Measurements from ENCODE around the gene BLZF1.
"Not testable (repeated sequence)": the region's sequence is repeated elsewhere in the genome, so short reads cannot be mapped to it uniquely, and the experiment has no call there.

The BLZF1 gene, protein sequence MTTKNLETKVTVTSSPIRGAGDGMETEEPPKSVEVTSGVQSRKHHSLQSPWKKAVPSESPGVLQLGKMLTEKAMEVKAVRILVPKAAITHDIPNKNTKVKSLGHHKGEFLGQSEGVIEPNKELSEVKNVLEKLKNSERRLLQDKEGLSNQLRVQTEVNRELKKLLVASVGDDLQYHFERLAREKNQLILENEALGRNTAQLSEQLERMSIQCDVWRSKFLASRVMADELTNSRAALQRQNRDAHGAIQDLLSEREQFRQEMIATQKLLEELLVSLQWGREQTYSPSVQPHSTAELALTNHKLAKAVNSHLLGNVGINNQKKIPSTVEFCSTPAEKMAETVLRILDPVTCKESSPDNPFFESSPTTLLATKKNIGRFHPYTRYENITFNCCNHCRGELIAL

DNA sequence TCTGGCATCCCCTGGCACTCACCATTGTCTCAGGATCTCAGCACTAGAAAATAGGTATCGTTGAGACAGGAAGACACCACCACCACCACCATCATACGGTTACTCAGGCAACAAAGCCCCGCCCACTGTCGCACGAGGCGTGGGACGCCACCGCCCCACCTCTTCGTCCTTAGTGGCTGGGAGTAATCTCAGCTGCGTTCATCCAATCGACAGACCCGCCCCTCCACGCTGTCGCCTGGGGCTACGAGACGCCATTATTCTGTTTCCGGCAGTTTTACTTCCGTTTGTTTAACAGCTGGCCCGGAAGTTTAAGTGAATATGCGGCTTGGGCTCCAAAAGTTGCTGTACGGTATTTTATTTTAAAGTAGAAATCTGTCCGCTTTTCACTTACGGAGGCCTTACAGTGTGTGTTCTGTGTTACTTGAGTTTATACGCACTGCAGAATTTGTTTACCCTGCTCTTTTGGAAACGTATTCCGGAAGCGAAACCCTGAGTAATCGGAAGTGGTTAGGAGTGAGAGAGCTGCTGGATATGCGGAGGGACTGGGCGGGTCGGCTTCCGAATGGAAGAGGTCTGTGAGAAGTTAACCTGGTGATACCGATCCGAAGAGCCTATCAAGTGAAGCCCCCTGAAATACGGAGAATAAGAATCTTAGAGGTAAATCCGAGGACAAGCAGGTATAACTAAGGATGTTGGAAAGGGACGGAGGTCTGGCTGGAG, at the start of gene BLZF1, which contains the start of gene NME7:
BLZF1 (plus strand) TSS at position 510 of the 720 bp plus-strand sequence. CDS start 1,328 bp downstream, outside the sequence.
NME7 (minus strand) TSS at position 112 of the 720 bp plus-strand sequence; CDS start at position 25, 87 bp downstream.
- DNase-seq (ENCODE audit: low spot score), result peak; percentile 99

DNA sequence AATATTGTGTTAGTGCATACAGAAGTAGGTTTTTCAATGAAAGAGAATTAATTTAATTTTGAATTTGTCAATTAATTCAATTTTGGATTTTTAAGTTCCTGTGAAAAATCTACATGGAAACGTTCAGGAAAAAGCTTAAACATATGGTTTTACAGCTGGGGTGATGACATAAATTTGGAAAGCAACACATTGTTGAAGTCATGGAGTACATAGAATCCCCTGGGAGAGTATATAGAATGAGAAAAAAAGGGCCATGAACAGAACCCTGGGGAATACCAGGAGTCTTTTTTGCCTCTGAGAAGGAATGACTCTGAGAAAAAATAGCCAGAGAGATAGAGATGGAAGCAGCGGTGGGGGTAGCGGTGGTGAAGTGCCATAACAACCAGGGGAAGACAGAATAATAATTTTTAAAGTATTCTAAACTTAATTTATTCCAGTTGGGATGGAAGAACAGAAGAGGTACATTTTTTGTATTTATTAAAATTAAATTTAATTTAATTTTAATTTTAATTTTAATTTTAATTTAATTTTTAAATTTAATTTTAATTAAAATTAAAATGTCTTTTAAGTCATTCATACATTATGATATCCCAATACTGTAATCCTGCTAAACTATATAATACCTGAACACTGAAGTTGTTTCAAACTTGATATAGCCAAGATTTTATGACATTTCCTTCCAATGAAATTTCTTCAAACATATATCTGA, 49.3 kb upstream of the BLZF1 start:
- no peak for DNase-seq (ENCODE audit: low spot score)

DNA sequence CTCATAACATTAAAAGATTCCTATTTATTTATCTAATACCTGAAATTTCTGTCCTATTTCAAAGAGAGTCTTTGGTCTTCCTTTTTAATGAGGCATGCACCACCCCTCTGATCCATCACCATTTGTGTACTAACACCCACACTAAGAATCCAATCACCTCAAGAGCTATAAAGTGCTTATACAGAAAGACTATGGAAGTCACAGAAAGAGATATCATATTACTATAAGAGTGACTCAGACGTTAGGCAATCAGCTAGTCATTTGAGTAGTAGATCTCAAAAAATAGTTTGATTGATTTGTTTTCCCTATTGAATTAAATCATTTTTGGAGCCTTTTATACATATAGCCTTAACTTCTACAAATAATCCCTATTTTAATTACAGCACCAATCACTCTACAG, 46.5 kb upstream of the BLZF1 start:
- no peak for DNase-seq (ENCODE audit: low spot score)

DNA sequence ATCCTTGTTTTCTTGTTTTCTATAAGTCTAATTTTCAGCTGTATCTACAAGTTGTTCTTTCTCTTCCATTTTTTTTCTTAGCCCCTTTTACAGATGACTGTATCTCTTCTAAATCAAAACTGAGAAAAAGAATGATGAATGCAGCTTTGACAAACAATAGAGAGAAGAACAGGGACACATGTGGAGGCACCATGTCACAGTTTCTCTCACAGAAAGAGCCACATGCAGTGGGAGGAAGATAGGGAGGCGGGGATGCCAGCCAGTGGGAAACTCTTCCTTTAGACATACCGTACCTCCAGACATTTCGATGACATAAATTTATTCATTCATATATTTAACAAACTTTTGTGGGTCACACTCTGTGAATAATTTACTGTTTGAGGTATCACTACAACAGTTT, 45.9 kb upstream of the BLZF1 start:
- no peak for DNase-seq (ENCODE audit: low spot score)

DNA sequence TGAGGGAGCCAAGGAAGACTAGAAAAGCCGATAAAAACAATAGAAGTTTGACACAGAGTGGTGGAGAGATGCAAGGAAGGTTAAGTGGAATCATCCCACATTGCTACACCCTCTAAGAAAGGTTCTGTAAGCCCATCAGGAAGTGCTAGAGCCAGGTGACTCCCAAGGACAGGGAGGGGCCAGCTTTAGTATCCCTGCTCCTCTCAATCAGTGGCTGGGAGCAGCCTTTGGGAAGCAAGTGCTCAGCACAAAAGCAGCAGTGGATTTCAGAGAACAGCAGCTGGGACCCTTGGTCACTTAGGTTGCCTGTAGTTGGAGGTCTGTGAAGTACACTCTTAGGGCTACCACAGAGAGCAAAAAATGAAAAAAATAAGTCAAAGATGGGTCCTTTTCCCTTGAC, 42.9 kb upstream of the BLZF1 start:
- no peak for DNase-seq (ENCODE audit: low spot score)

DNA sequence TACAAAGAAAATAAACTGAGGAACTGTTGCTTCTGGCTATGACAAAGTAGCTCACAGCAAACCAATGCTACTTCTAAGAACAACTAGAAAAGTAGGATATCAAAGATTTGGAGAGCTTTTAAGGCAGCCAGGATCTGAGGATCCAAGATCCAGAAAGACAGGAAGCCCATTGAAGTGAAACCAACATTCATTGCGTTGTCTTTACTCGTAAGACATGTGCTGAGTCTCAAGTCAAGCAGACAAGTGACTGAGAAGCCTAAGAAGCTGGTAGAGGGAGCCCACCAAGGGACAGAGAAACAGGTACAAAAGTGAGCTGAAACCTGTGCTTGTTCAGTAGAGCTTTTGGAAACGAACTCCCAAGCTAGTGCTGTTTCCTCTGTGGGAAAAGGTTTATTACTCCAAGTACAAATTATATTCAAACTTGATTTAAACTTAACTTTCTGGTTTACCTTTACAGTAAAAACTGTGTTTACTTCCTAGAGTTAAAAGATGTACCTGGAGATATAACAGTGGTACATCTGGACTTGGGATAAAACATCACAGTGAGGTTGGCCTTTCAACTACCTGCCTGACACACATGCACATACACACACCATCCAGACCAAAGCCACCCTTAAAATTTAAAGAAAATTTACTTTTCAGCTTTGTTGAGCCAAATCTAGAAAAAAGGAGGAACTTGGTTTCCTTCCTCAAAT, 41.6 kb upstream of the BLZF1 start:
- no peak for DNase-seq (ENCODE audit: low spot score)

DNA sequence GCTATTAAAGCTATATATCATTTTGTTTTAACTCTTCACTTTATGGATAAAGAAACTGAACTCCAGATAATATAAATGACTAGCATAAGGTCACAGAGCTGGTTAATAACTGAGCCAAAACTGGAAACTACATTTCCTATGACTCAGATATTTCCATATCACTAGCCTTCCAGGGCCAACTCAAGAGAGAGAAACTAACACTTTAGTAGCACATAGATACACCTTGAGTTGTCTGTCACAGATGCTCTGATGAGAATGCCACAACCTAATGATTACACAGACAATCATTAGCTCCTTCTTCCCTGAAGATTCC, 41.1 kb upstream of the BLZF1 start:
- DNase-seq (ENCODE audit: low spot score), result no peak

DNA sequence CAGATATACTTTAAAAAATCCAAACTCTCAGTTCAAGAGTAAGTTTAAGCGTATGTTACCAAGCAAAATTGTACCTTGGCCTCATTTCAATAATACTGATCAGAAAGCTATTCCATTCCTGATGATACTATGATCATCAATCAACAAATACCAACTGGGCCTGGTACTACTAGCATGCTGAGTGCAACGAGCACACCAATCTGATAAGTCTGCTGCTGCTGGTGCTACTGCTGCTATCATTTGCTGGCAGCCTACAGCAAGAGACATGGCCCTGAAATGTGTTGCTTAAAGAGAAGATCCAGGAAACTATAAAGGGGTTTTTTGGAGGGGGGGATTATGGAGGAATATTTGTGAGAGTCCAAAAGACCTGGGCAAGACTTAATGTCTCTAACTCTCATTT, 40.1 kb upstream of the BLZF1 start:
- no peak for DNase-seq (ENCODE audit: low spot score)

DNA sequence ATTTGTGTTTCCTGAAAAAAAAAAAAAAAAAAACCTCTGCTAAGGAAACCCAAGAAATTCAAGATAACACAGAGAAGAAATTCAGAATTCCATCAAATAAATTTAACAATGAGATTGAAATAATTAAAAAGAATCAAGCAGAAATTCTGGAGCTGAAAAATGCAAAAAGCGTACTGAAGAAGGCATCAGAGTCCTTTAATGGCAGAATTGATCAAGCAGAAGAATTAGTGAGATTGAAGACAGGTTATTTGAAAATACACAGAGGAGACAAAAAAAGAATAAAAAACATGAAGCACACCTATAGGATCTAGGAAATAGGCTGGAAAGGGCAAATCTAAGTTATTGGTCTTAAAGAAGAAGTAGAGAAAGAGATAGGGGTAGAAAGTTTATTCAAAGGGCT, 38.6 kb upstream of the BLZF1 start:
- DNase-seq (ENCODE audit: low spot score), result no peak

DNA sequence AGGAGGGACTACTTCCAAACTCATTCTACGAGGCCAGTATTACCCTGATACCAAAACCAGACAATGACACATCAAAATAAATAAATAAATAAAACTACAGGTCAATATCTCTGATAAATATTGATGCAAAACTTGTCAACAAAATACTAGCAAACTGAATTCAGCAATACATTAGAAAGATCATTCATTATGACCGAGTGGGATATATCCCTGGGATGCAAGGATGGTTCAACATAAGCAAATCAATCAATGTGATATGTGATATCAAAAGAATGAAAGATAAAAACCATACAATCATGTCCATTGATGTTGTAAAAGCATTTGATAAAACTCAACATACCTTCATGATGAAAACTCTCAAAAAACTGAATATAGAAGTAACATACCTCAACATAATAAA, 37.1 kb upstream of the BLZF1 start:
- no peak for DNase-seq (ENCODE audit: low spot score)

DNA sequence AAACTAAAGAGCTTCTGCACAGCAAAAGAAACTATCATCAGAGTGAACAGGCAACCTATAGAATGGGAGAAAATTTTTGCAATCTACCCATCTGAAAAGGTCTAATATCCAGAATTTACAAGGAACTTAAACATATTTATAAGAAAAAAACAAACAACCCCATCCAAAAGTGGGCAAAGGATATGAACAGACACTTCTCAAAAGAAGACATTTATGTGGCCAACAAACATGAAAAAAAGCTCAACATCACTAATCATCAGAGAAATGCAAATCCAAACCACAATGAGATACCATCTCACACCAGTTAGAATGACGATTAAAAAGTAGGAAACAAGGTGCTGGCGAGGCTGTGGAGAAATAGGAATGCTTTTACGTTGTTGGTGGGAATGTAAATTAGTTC, 33.3 kb upstream of the BLZF1 start:
- not testable (repeated sequence) for DNase-seq (ENCODE audit: low spot score)

DNA sequence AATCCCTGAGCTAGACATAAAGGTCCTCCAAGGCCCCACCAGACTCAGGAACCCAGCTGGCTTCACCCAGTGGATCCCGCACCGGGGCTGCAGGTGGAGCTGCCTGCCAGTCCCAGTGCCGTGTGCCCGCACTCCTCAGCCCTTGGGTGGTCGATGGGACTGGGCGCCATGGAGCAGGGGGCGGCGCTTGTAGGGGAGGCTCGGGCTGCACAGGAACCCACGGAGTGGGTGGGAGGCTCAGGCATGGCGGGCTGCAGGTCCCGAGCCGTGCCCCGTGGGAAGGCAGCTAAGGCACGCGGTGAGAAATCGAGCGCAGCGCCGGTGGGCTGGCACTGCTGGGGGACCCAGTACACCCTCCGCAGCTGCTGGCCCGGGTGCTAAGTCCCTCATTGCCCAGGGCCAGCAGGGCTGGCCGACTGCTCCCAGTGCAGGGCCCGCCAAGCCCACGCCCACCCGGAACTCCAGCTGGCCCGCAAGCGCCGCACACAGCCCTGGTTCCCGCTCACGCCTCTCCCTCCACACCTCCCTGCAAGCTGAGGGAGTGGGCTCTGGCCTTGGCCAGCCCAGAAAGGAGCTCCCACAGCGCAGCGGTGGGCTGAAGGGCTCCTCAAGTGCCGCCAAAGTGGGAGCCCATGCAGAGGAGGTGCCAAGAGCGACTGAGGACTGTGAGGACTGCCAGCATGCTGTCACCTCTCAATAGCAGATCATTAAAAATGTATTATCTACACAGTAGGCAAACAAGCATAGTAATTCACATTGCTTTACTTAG, 30.9 kb upstream of the BLZF1 start:
- DNase-seq (ENCODE audit: low spot score), result not testable (repeated sequence)

DNA sequence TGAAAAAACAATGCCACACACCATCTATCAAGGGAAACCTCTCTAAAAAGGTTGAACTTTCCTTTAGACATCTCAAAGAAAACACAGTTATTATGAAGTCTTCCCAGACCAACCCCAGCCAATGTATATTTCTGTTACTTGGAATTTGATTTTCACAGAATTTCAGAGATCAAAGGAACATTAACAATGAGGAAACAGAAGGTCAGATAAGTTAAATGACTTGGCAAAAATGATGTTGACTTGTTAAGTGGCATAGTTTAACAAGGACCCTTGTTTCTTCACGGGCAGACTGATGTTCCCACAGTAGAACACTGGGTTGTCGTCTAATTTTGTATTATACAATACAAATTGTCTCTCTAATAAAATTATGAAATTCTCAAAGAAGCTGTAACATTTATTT, 29.4 kb upstream of the BLZF1 start:
- no peak for DNase-seq (ENCODE audit: low spot score)

DNA sequence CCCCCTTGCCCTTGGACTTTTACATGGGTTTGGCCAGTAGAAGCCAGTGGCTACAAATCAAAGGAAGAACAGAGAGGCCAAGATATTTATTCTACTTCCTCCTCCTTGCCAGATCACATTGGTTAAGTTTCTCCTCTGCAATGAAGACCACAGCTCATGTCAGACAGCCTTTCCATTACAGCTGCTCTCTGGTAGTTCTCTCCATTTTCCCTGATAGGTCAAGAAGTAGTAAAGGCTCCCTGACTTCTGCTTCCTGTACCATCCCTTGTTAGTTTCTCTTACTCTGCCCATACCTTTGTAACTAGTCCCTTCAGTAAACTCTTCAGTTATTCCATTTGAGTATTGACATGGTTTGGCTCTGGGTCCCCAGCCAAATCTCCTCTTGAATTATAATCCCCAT, 28.2 kb upstream of the BLZF1 start:
- DNase-seq (ENCODE audit: low spot score), result no peak

DNA sequence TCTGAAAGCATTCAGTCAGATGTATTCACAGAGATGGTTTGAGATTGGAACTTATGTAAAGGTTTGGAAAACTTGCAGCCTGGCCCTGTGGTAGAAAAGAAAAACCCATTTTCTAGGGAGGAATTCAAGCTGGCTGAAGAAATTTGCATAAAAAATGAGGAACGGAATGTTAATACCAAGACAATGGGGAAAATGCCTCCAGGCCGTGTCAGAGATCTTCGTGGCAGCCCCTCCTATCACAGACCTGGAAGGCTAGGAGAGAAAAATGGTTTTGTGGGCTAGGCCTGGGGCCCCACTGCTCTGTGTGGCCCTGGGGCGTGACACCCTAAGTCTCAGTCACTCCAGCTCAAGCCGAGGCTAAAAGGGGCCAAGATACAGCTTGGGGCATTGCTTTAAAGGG, 27.1 kb upstream of the BLZF1 start:
- no peak for DNase-seq (ENCODE audit: low spot score)

DNA sequence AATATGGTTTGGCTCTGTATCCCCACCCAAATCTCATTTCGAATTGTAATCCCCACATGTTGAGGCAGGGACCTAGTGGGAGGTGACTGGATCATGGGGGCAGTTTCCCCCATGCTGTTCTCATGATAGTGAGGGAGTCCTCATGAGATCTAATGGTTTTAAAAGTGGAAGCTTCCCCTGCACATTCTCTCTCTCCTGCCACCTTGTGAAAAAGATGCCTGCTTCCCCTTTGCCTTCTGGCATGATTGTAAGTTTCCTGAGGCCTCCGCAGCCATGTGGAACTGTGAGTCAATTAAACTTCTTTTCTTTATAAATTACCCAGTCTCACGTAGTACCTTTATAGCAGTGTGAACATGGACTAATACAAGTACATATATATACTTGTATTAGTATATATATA, 25.9 kb upstream of the BLZF1 start:
- not testable (repeated sequence) for DNase-seq (ENCODE audit: low spot score)

DNA sequence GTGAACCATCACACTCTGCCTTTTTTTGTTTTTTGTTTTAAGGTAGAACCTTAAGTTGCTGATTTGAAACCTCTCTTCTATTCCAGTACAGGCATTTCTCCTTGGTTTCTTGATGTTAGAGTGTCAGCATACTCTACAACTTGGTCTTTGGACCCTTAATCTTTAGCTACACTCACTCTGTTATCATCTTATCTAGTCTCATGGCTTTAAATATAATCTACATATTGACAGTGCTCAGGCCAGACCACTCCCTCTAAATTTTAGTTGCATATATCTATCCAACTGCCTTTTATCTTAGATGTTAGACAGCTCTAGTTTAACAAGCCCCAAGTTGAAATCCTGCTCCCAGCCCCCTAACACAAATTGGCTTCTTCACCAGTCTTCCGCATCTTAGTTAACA, 22.5 kb upstream of the BLZF1 start:
- DNase-seq (ENCODE audit: low spot score), result no peak

DNA sequence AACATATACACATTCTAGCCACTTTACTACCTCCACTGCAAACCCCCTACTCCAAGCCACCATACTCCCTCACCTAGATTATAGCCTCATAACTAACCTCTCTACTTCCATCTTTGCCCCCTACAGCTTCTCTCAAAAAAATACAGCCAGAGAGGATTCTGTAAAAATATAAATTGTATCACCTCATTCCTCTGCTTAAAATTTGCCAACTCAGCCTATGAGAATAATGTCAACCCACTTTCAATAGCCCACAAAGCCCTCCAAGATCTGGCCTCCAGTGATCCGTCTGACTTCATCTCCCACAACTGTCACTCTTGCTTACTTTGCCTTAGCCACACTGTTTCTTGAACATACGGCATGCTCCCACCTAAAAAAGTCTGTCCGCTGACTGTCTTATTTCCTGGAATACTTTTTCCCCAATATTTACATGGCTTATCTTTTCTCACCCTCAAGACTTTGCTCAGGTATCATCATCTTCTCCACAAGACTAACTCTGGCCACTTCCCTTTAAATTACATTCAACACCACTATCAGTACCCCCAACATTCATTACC, 21.9 kb upstream of the BLZF1 start:
- no peak for DNase-seq (ENCODE audit: low spot score)

DNA sequence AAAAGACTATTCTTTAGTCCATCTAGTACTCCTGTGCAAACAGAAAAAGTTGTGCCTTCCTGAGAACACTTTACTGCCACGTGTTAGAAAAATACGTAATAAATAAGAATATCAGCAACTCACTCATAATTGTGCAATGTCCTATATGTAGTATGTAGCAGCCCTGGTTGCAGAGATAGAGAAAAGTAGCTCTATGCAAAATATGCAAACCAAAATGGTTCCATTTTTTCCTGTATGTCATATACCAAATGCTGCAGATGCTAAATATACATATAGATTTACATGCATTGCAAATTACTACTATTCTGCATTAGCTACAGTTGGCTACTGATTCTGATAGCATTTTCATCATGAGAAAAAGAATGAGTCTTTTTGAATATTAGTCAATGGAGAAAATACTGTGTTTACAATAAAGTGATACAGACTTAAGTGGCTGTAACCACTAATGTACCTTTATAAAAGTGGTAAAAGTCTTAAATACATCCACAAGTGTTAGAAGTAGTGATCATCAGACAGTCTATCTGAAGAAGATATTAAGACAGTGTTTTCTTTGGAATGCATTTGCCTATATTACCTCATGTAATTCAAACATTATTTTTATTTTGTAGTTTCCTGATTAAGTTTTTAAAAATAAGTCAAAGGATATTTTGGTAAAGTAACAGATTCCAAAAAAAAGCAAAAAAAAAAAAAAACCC, 20.2 kb upstream of the BLZF1 start:
- DNase-seq (ENCODE audit: low spot score), result no peak

DNA sequence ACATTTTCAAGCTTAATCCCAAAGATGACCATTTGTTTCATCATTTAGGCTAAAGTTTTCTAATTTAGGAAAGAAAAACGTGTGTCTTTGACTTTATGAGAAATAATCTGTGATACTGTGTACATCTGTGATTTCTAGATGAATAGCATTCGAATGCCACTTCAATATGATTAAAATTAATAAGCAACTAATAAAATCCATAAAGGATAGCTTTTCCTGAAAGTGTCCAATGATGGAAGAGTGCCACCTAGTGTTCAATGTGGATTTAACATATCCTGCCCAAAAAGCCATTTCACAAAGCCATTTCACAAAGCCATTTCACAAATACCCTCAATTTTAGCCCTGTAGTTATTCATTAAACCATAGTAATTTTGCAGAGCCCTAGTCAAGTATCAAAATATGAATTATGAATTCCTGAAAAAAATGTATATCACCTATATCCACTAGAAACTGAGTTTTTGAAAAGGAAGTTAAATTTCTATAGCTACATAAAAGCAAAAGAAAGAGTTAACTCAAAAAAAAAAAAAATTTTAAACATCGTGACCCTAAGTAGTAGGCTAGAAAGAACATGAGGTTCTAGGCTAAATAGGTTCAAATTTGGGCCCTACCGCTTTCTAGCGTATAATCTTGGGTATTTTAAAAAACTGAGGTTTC, 19.5 kb upstream of the BLZF1 start:
- peak; percentile 79 for DNase-seq (ENCODE audit: low spot score)

Data from NAMALWA (cell line).